Skin epidermis (tissue), 12 donors: ENCODE data around the gene UNC13C.

ENCODE experiments used
- H3K27ac ChIP-seq, 21 experiments: fragments of 200-600 bp; sonication (generic) in 11 of 21; one replicate each; pipeline ENCODE4 v1.5.0; 2020; ENCODE audit warnings: mild to moderate bottlenecking in 3 of 21, inconsistent platforms in 2 of 21, moderate library complexity in 2 of 21
- H3K4me3 ChIP-seq, 7 experiments: fragments of 200-600 bp; sonication (generic) in 2 of 7; one replicate each; pipeline ENCODE4 v1.5.0; 2020; ENCODE audit warnings: inconsistent platforms in 2 of 7, mild to moderate bottlenecking in 2 of 7, moderate library complexity in 1 of 7

Gene UNC13C

GRCh38 chr15:54277834-54278233, 299.6 kb downstream of the UNC13C start:
- no peak overlapping the region for H3K27ac ChIP-seq

GRCh38 chr15:54280726-54281125, 302.5 kb downstream of the UNC13C start:
- H3K27ac ChIP-seq = no peak overlapping the region
- H3K4me3 ChIP-seq = no peak overlapping the region

More at GRCh38 chr15:54277834-54278233, 299.6 kb downstream of the UNC13C start:
- no peak overlapping the region for H3K4me3 ChIP-seq

- H3K4me3 ChIP-seq = no peak overlapping the region
- H3K27ac ChIP-seq = no peak overlapping the region
Measured at GRCh38 chr15:54282228-54282836, 304.1 kb downstream of the UNC13C start.

DNA sequence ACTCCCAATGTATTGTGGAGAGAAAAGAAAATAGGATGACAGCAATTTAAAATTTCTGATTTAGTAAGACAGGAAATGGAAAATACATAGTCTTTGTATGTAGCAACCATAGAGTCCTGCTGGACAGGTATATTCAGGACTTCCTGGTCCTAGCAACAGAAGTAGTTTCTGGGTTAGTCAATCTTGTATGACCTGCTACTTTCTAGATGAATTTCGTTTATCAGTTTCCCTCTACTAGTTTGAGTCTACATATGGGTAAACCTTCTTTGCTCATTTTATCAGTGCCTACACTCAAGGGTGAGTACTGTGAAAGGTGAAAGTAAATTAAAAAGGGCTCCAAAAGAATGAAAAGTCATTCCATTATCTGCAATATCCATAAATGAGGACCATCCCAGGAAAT, 309.8 kb downstream of the UNC13C start:
- no peak overlapping the region for H3K4me3 ChIP-seq
- no peak overlapping the region for H3K27ac ChIP-seq

DNA sequence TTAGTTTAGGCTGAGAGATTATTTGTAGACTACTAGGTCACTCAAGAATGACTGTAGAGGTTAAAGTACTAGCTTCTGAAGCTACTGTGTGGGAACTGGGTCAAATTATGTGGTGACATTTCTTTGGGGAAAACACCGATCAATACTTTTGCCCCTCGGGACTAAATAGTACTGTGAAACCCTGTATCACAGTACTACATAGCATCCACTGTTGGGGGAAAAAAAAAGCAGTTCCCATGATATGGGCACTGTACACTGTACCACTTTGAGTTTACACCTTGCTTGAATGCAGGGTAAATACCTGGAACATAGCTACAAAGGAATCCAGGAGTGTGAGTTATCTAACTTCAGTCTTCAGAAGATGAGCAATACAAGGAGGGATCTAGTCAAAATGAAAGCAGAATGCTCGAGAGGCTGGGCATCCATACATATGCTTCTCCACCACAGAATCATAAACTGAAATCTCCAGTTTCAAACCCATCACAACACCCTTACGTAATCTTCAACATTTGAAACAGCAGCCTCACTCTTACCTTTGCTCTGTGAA, 311.4 kb downstream of the UNC13C start:
- Histone ChIP-seq H3K4me3 (no peak overlapping the region), H3K27ac (no peak overlapping the region)

GRCh38 chr15:54298396-54298795, 320.2 kb downstream of the UNC13C start:
- H3K4me3 ChIP-seq = no peak overlapping the region
- H3K27ac ChIP-seq = no peak overlapping the region

- Histone ChIP-seq H3K27ac (no peak overlapping the region), H3K4me3 (no peak overlapping the region)
Measured at GRCh38 chr15:54304321-54304720, 326.1 kb downstream of the UNC13C start.

- H3K4me3 ChIP-seq = no peak overlapping the region
- H3K27ac ChIP-seq = no peak overlapping the region
Measured at GRCh38 chr15:54305138-54305537, 326.9 kb downstream of the UNC13C start.

DNA sequence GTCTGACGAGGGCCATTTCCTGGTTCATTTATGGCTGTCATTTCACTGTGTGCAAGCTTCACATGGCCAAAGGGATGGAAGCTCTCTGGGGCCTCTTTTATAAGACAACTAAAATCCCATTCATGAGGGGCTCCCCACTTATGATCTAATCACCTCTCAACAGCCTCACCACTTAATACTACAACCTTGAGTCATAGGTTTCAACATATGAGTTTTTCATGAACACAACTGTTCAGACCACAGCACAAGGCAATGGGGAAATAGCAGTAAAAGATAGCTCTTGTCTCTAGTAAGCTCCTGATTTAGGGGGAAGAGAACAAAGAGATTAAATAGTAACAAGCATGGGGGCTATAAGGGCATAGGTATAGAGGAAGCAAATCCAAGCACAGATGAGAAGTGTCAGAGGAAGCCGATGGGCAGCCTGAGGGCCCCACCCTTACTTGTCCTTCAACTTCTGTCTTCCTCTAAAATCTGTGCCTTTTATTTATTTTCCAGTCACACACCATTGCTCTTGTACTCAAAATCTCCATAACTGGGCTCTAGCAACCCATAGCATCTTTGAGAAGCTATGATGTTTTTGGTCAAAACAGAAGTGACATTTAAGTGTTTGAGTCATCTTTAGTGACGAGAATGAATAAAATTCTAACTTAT, 329.1 kb downstream of the UNC13C start:
- H3K4me3 ChIP-seq = no peak overlapping the region
- no peak overlapping the region for H3K27ac ChIP-seq

DNA sequence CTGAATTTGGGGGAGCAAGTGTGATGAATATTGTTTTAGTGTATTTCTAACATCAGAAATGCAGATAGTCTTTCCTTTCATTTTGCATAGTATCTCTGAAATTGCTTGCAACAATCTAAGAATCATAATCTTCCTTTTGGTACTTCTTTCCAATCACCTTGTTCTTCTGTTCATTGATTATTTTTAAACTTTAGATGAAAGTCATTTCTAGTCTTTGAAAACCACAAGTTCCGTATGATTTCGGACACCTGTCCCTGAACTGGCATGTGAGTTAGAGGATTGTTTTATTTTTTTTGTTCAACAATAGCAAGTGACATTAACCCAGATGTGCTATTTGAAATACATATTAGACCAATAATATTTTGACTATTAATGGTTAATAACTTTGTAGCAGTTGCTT, 329.7 kb downstream of the UNC13C start:
- H3K4me3 ChIP-seq = no peak overlapping the region
- H3K27ac ChIP-seq = no peak overlapping the region

DNA sequence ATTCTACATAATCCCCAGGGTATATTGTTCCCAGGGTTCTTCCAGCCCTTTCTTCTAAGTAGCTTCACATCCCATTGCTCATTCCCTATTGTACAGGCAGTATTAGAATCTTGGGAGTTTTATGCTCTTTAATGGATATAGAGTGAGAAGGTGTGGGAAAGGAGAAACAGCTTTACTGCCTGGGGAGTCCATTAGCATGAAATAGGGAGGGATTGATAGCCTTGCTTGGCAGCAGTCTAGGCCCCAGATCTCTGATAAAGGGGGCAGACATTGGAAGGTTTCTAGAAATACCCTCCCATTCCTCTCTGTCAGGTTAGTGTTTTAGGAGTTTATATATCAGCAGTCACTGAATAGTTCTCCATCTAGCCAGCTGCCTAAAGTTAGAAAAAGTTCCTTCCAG, 334.3 kb downstream of the UNC13C start:
- no peak overlapping the region for H3K4me3 ChIP-seq
- H3K27ac ChIP-seq = no peak overlapping the region

- H3K27ac ChIP-seq = no peak overlapping the region
- H3K4me3 ChIP-seq = no peak overlapping the region
Measured at GRCh38 chr15:54321426-54321825, 343.2 kb downstream of the UNC13C start.

GRCh38 chr15:54322341-54322740, 344.1 kb downstream of the UNC13C start:
- Histone ChIP-seq H3K4me3 (no peak overlapping the region), H3K27ac (no peak overlapping the region)

DNA sequence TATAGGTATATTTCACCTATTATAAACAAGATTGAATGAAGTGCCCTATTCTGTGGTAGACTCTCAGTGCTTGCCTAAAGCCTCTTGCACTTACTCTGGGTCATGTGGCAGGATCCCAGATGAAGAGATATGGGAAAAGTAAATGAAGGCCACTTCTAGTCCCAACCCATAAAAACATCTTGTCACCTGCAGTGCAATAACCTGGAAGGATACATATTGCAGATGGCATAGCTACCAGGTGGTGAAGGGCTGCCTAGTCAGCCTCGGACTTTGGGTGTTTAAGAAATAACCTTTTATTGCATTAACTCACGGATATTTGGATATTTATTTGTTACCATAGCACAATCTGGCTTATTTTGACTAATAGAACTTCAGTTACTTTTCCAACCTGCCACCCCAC, 367.1 kb downstream of the UNC13C start:
- Histone ChIP-seq H3K27ac (no peak overlapping the region), H3K4me3 (no peak overlapping the region)

DNA sequence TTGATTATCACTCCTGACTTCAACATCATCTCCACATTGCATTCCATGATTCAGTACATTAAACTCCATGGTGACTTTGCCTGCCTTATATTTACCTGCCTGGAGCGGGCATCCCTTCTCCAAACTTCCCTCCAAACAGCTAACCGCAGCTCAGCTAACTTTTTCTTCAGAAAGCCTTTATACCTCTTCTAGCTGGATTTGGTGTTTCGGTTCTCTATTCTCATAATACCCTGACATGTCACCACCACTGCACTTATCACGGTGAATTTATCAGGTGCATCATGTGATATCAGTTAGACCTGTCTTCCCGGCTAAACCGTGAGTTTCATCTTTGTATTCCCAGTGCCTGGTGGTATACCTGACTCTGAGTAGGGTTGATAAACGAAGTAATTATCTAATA, 367.6 kb downstream of the UNC13C start:
- no peak overlapping the region for H3K27ac ChIP-seq
- no peak overlapping the region for H3K4me3 ChIP-seq

DNA sequence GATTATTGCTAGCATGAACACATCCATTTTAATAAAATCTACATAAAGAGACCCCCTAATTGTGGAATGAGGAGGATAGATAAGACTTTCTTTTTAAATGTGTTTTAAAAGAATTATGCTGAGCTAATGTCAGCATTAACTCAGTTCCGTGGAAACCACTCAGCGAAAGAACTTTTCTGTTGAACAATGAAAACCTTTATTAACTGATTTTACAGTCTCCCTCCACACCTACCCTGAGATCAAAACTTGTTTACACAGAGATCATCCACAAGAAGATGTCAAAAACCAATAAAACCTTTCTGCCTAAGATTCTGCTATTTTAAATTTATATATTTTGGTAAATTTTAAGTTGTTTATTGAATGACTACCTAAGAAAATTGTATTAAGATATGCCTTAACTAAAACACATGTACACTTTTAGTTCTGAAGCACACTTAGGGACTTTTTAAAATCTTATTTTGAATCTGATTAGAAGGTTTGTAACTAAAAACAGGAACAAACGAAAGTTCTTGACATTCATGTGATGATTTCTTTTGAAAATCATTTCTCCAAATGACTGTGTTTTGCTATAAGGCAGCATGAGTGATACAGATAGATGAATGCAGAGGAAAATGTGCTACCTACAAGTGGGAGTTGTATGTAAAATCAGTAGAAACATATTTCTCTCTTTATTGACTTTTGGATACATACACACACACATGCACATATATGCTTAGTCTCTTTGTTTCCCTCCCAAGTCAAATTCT, 369.0 kb downstream of the UNC13C start:
- no peak overlapping the region for H3K27ac ChIP-seq
- H3K4me3 ChIP-seq = no peak overlapping the region

- no peak overlapping the region for H3K27ac ChIP-seq
- H3K4me3 ChIP-seq = no peak overlapping the region
Measured at GRCh38 chr15:54353726-54354125, 375.5 kb downstream of the UNC13C start.

DNA sequence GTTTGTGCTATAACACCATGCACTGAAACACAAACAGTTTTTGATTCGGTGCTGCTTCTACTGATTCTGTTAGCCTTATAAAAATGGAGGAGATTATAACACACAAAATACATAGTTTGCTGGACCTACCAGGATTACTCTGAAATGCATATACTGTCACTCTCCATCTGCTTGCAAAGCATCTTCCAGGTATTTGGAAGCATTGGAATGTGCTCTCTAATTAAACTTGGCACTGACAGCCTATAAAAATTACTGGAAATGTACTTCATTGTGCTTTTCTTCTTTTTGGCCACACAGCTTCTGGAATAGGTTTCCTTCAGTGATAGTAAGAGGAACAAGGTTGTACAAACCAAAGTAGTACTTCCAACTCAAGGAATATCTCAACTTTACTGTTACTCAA, 376.1 kb downstream of the UNC13C start:
- no peak overlapping the region for H3K4me3 ChIP-seq
- no peak overlapping the region for H3K27ac ChIP-seq

- Histone ChIP-seq H3K27ac (no peak overlapping the region), H3K4me3 (no peak overlapping the region)
Measured at GRCh38 chr15:54364961-54365360, 386.7 kb downstream of the UNC13C start.

DNA sequence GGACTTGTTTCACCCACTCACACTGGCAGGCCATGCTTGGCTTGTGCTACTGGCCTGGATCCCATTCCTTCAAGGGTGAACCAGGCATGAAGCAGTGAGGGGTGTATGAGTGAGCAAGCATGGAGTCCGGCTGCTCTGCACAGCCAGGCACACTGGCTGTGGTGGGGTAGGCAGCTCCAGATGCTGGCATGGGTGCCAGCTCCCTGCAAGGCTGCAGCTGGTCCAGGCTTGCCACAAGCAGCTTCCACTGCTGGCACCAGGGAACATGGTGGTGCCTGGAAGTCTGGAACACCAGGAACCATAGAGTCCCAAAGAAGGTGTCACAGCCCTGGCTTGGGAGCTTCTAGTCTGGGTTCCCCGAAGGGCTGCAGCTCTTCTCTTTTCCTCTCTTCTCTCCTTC, 395.1 kb downstream of the UNC13C start:
- no peak overlapping the region for H3K27ac ChIP-seq
- no peak overlapping the region for H3K4me3 ChIP-seq
